Adrenal gland (tissue), 12 donors: ENCODE data around the gene EHMT2. TPM values are rescaled to one million over a fixed set of nuclear protein-coding genes. Genes with fewer than 3 reads are reported as not detected.
A peak's percentile ranks its signal among the peaks of the same experiment; 100 is the strongest.

Experiments
- DNase-seq, 7 donors: peaks; one replicate each; pipeline ENCODE4 v3.0.0-alpha.2; 2019 to 2020
- H3K27ac ChIP-seq, 5 donors: fragments of 200-600 bp; sonication (generic) in 4 of 5; 1 replicate in 3 of 5; 2 replicates in 2 of 5; pipeline versions ENCODE4 v1.5.1 to v1.8.0; 2016 to 2020; ENCODE audit warnings: mild to moderate bottlenecking in 1 of 5
- H3K27me3 ChIP-seq: fragments of 200-600 bp; 2 replicates; pipeline ENCODE4 v1.8.0; 2021
- H3K36me3 ChIP-seq, 2 donors: fragments of 200-600 bp; replicated peaks in 1 of 2; 1 replicate in 1 of 2; 2 replicates in 1 of 2; pipeline versions ENCODE4 v1.5.1 to v1.8.0; 2018 to 2022
- H3K4me1 ChIP-seq, 2 donors: fragments of 200-600 bp; replicated peaks in 1 of 2; 1 replicate in 1 of 2; 2 replicates in 1 of 2; pipeline versions ENCODE4 v1.5.1 to v1.8.0; 2018 to 2021
- H3K4me3 ChIP-seq, 4 donors: fragments of 200-600 bp; sonication (generic) in 3 of 4; one replicate each; pipeline ENCODE4 v1.5.1; 2016 to 2018
- H3K9me3 ChIP-seq, 3 donors: fragments of 200-600 bp; sonication (generic) in 1 of 3; replicated peaks in 1 of 3; 1 replicate in 2 of 3; 2 replicates in 1 of 3; pipeline versions ENCODE4 v1.5.1 to v1.8.0; 2016 to 2021
- CTCF ChIP-seq, 6 experiments: fragments of 450-650 bp in 4 of 6; fragments of 200-600 bp in 2 of 6; sonication (generic) in 1 of 6; IDR thresholded peaks; 1 replicate in 5 of 6; 2 replicates in 1 of 6; pipeline versions ENCODE4 v1.5.1 to v1.8.0; 2016 to 2021; ENCODE audit warnings: antibody characterized with exemption in 6 of 6, mild to moderate bottlenecking in 2 of 6, moderate library complexity in 1 of 6
- POLR2A ChIP-seq, 2 donors: fragments of 450-650 bp; IDR thresholded peaks; one replicate each; pipeline ENCODE4 v1.6.1; 2017; ENCODE audit warnings: antibody characterized with exemption in 2 of 2, mild to moderate bottlenecking in 2 of 2, moderate library complexity in 1 of 2
- WGBS, 4 donors: extraction: QIAGEN DNeasy Blood & Tissue Kit in 2 of 4; methylation state at CpG; one replicate each; pipeline versions ENCODE4 v1.1.5 to v1.1.7; 2013 to 2017; 5-methylcytosine and 5-hydroxymethylcytosine counted together
- intact Hi-C, 2 donors: fragments of 100-400 bp; cut with DNase I; formaldehyde crosslinking; loops; one replicate each; pipeline versions ENCODE4 v1.14.1 to v1.15.0; 2022 to 2023
- polyA plus RNA-seq, 3 donors: library from polyadenylated mRNA; stranded (reverse); fragments of 200-250 nt in 2 of 3; fragments of 350-450 nt in 1 of 3; fragmentation: Illumina TruSeq in 1 of 3; extraction: RNeasy Lipid Tissue Mini Kit (QIAGEN cat#74804) in 1 of 3; gene quantifications; one replicate each; pipeline ENCODE4 v1.2.3, GENCODE V29; 2013 to 2014
- total RNA-seq, 9 donors: library from RNA; depleted of rRNA in 4 of 9; stranded (reverse); fragments of >200 nt in 4 of 9; fragments of 120-200 nt in 1 of 9; fragmentation: NEBNext Ultra II Directional in 1 of 9; extraction: Animal tissue kit (Norgen Biotek cat#: 25700) in 1 of 9; gene quantifications; one replicate each; pipeline versions ENCODE4 v1.1.0 to v1.2.4, GENCODE V29; 2013 to 2023
- donor health status: healthy with polysubstance abuse.
- donor health status: Bipolar disorder and iron deficiency.
- donor health status: DM: yes; HTN: yes; CAD: no.
- donor health status: DM: no; HTN: no; CAD: no.
- donor health status: DM: no; HTN: no; CAD: no.
- donor health status: DM: yes; HTN: yes; CAD: no.

Gene EHMT2
- total and polyA plus RNA-seq, 12 donors = 16.8 to 107 (median 49.9) TPM

DNA sequence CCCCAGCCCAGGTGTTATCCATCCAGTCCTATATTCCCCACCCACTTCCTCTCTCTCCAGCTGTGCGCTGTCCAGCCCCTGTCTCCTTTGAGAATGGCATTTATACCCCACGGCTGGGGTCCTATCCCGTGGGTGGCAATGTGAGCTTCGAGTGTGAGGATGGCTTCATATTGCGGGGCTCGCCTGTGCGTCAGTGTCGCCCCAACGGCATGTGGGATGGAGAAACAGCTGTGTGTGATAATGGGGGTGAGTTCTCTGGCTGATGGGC lies 31.1 kb upstream of the EHMT2 start:
- H3K27me3 ChIP-seq = no peaks in the 10 kb centered on the region
- WGBS, 4 donors = 75 to 92% (median 82%) methylated on average over 8 to 9 of the region's 9 CpGs
- intact Hi-C loops = no loop called here
- H3K36me3 ChIP-seq = no peaks in the 10 kb centered on the region
- no peaks in the 10 kb centered on the region for H3K9me3 ChIP-seq
- DNase-seq = no peak
- no peak for TF ChIP-seq CTCF (IDR thresholded peaks at IDR 0.05)
- TF ChIP-seq POLR2A (IDR thresholded peaks at IDR 0.05) = no peak
- no peak overlapping the region for H3K27ac ChIP-seq
- no peaks in the 10 kb centered on the region for H3K4me1 ChIP-seq
- H3K4me3 ChIP-seq = no peak overlapping the region

- no peak for DNase-seq
- Histone ChIP-seq H3K4me3 (peak overlapping the region in 1 of 4 donors; percentile 35), H3K27ac (no peak overlapping the region), H3K4me1 (no peaks in the 10 kb centered on the region), H3K36me3 (no peaks in the 10 kb centered on the region), H3K27me3 (no peaks in the 10 kb centered on the region), H3K9me3 (no peaks in the 10 kb centered on the region)
- intact Hi-C loops = no loop called here
- no peak for TF ChIP-seq POLR2A (IDR thresholded peaks at IDR 0.05)
- peak in 1 of 6 experiments; percentile 6 for TF ChIP-seq CTCF (IDR thresholded peaks at IDR 0.05)
- WGBS, 4 donors = 74 to 81% (median 78%) methylated on average over 6 to 11 of the region's 11 CpGs
Observed at GRCh38 chr6:31927863-31928671, 30.6 kb upstream of the EHMT2 start.

DNA sequence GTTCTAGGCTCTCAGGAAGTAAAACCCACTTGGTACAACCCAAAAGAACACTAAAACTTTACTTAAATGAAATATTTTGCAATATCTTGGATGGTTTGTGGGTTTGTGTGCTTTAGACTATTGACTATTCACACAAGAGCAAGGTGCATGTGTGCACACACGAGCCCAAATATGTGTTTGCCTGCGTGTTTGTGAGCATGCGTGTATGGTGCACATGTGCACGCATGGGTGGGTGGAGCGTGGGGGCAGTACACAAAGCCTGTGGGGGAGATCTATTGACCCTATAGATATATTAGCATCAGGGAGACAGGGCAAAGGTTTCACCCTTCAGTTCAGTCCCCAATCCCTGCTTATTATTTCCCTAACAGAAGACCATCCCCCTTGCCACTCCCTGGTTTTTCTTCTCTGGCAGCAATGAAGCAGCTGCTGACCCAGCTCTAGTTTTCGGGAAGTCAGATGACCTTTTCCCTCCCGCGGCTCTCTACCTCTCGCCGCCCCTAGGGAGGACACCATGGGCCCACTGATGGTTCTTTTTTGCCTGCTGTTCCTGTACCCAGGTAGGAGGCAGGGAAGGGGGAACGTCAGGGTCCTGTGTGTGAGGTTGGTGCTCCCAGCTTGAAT lies 29.9 kb upstream of the EHMT2 start, which contains the start of gene C2:
C2 (plus strand) TSS at position 476 of the 621 bp plus-strand sequence; CDS start at position 512, 36 bp downstream.
- no peak within 1 kb of the TSS for H3K27ac ChIP-seq
- TF ChIP-seq CTCF (IDR thresholded peaks at IDR 0.05) (no peak), POLR2A (IDR thresholded peaks at IDR 0.05) (no peak)
- H3K27me3 ChIP-seq = no peaks in the 10 kb centered on the region
- no peaks in the 10 kb centered on the region for H3K36me3 ChIP-seq
- peak within 1 kb of the TSS in 1 of 4 donors; percentile 35 for H3K4me3 ChIP-seq
- intact Hi-C loops = no loop called here
- DNase-seq = no peak
- WGBS, 4 donors = 54 to 66% (median 59%) methylated on average over 11 of the region's 11 CpGs
- no peaks in the 10 kb centered on the region for H3K9me3 ChIP-seq
- no peaks in the 10 kb centered on the region for H3K4me1 ChIP-seq

- no peaks in the 10 kb centered on the region for H3K9me3 ChIP-seq
- H3K4me1 ChIP-seq = no peaks in the 10 kb centered on the region
- intact Hi-C loops = no loop called here
- no peak overlapping the region for H3K4me3 ChIP-seq
- no peaks in the 10 kb centered on the region for H3K27me3 ChIP-seq
- DNase-seq = peak in 1 of 7 donors; percentile 49
- WGBS, 4 donors = 16 to 33% (median 20%) methylated on average over 5 of the region's 5 CpGs
- TF ChIP-seq CTCF (IDR thresholded peaks at IDR 0.05) (no peak), POLR2A (IDR thresholded peaks at IDR 0.05) (no peak)
- no peaks in the 10 kb centered on the region for H3K36me3 ChIP-seq
- H3K27ac ChIP-seq = no peak overlapping the region
Observed at GRCh38 chr6:31922942-31923341, 25.4 kb upstream of the EHMT2 start.
